HepG2 (cell line): ENCODE results near the gene CATSPERD. TPM values are rescaled to one million over a fixed set of nuclear protein-coding genes. Genes with fewer than 3 reads are reported as not detected.

Source experiments
- ATAC-seq: fragments of 200-7000 bp; cut with Tn5 transposase; 3 replicates; pipeline ENCODE4 v1.9.1; 2020; ENCODE audit warnings: mild to moderate bottlenecking, moderate library complexity
- BruUV-seq: library from RNA; stranded (reverse); fragments of 400-500 nt; replicated peaks from 2 replicates; lab custom pipeline; 2021; lab: Mats Ljungman, UMichigan
- CTCF ChIA-PET: fragments of 300-600 bp; formaldehyde crosslinking; extraction: SDS; loops from one replicate; lab custom pipeline; 2021; ENCODE audit warnings: low total read pairs, inconsistent platforms, low intra/inter-chr PET ratio; lab: Yijun Ruan, JAX
- POLR2A ChIA-PET: fragments of 350-600 bp; sonication (Branson Sonifier 250); formaldehyde crosslinking; loops from one replicate; lab custom pipeline; 2020; ENCODE audit warnings: antibody characterized with exemption, inconsistent platforms; lab: Yijun Ruan, JAX
- DNase-seq: peaks from one replicate; pipeline ENCODE4 v3.0.0-alpha.2; 2015; ENCODE audit warnings: low spot score
- FAIRE-seq: peaks from 3 replicates; lab custom pipeline; 2011; peaks lifted over from hg19 to GRCh38; lab: Jason Lieb, UNC
- H2AFZ ChIP-seq: one replicate; pipeline ENCODE4 v1.6.1; 2011; ENCODE audit warnings: low read length, inconsistent platforms
- H3K27ac ChIP-seq: fragments of 300-600 bp; 3 replicates; pipeline ENCODE4 v1.8.0; 2011; ENCODE audit warnings: mixed run types, mild to moderate bottlenecking, mixed read lengths, low read length, inconsistent platforms; ENCODE audit not compliant: insufficient read depth; ENCODE audit errors: extremely low read length
- H3K27me3 ChIP-seq, 2 experiments: fragments of 200-600 bp in 1 of 2; 2 replicates in 1 of 2; 3 replicates in 1 of 2; pipeline versions ENCODE4 v1.6.0 to v1.8.0; 2011; ENCODE audit warnings: low read length in 2 of 2, mild to moderate bottlenecking in 2 of 2, moderate library complexity in 2 of 2, inconsistent platforms in 1 of 2; ENCODE audit not compliant: insufficient read depth in 2 of 2, control insufficient read depth in 1 of 2
- H3K36me3 ChIP-seq, 2 experiments: fragments of 200-600 bp in 1 of 2; replicated peaks in 1 of 2; 2 replicates in 1 of 2; 3 replicates in 1 of 2; pipeline versions ENCODE4 v1.5.1 to v1.8.0; 2011; ENCODE audit warnings: low read length in 2 of 2, inconsistent platforms in 1 of 2; ENCODE audit not compliant: insufficient read depth in 2 of 2, control insufficient read depth in 1 of 2
- H3K4me1 ChIP-seq: 2 replicates; pipeline ENCODE4 v1.5.1; 2012; ENCODE audit warnings: low read length, inconsistent platforms; ENCODE audit not compliant: insufficient read depth
- H3K4me2 ChIP-seq: 2 replicates; pipeline ENCODE4 v1.6.0; 2011; ENCODE audit warnings: low read depth, low read length, inconsistent platforms
- H3K4me3 ChIP-seq, 3 experiments: fragments of 200-600 bp in 1 of 3; sonication (generic), shearing (Covaris generic) in 1 of 3; replicated peaks in 1 of 3; 2 replicates each; pipeline ENCODE4 v1.5.1; 2011 to 2016; ENCODE audit warnings: low read length in 3 of 3, inconsistent platforms in 2 of 3, low read depth in 2 of 3, mild to moderate bottlenecking in 2 of 3, control low read depth in 1 of 3, mixed read lengths in 1 of 3; ENCODE audit not compliant: insufficient read depth in 1 of 3
- H3K79me2 ChIP-seq: one replicate; pipeline ENCODE4 v1.6.1; 2011; ENCODE audit warnings: low read length, inconsistent platforms; ENCODE audit not compliant: insufficient read depth
- H3K9ac ChIP-seq: 2 replicates; pipeline ENCODE4 v1.6.0; 2011; ENCODE audit warnings: mild to moderate bottlenecking, low read depth, low read length, inconsistent platforms; ENCODE audit not compliant: insufficient read depth
- H3K9me3 ChIP-seq: 2 replicates; pipeline ENCODE4 v1.5.1; 2012; ENCODE audit warnings: mild to moderate bottlenecking, low read length
- H4K20me1 ChIP-seq: 2 replicates; pipeline ENCODE4 v1.6.0; 2011; ENCODE audit warnings: inconsistent platforms, mild to moderate bottlenecking, low read length, moderate library complexity; ENCODE audit not compliant: insufficient read depth
- ARID2 ChIP-seq: sonication (generic); formaldehyde crosslinking; IDR thresholded peaks from 2 replicates; pipeline ENCODE4 v1.8.1; 2022; ENCODE audit warnings: mild to moderate bottlenecking, missing genetic modification reagents, borderline replicate concordance
- ARNT ChIP-seq: fragments of 450-650 bp; IDR thresholded peaks from 2 replicates; pipeline ENCODE4 v1.6.1; 2017
- ARNTL ChIP-seq: sonication (generic); formaldehyde crosslinking; IDR thresholded peaks from 2 replicates; pipeline ENCODE4 v1.4.0; 2020; ENCODE audit warnings: mild to moderate bottlenecking, missing genetic modification reagents
- ATAD3A ChIP-seq: sonication (generic); formaldehyde crosslinking; IDR thresholded peaks from 2 replicates; pipeline ENCODE4 v1.4.0; 2020; ENCODE audit warnings: missing genetic modification reagents
- GABPB1 ChIP-seq: IDR thresholded peaks from 2 replicates; pipeline ENCODE4 v1.6.1; 2016; ENCODE audit warnings: mild to moderate bottlenecking, missing genetic modification reagents, moderate library complexity, missing compliant biosample characterization
- HNF1A ChIP-seq, 2 experiments: sonication (generic) in 1 of 2; formaldehyde crosslinking in 1 of 2; IDR thresholded peaks; 2 replicates each; pipeline versions ENCODE4 v1.4.0 to v1.6.1; 2016 to 2020; ENCODE audit warnings: borderline replicate concordance in 1 of 2, low read depth in 1 of 2, mild to moderate bottlenecking in 1 of 2, missing genetic modification reagents in 1 of 2
- KAT7 ChIP-seq: IDR thresholded peaks from 2 replicates; pipeline ENCODE4 v1.6.1; 2018; ENCODE audit warnings: borderline replicate concordance, missing compliant biosample characterization
- MATR3 ChIP-seq: sonication (generic); formaldehyde crosslinking; IDR thresholded peaks from 2 replicates; pipeline ENCODE4 v1.4.0; 2020; ENCODE audit warnings: missing genetic modification reagents
- PHF5A ChIP-seq: IDR thresholded peaks from one replicate; pipeline ENCODE4 v1.6.1; 2018; ENCODE audit warnings: low read depth, missing genetic modification reagents; ENCODE audit not compliant: unreplicated experiment
- RBM39 ChIP-seq: fragments of 200-400 bp; formaldehyde crosslinking; IDR thresholded peaks from one replicate; pipeline ENCODE4 v1.6.1; 2018; ENCODE audit warnings: antibody characterized with exemption, mild to moderate bottlenecking, low read depth, low read length; ENCODE audit not compliant: poor library complexity, severe bottlenecking
- ZBTB20 ChIP-seq: sonication (generic); formaldehyde crosslinking; IDR thresholded peaks from 2 replicates; pipeline ENCODE4 v1.8.1; 2023; ENCODE audit warnings: missing genetic modification reagents, low read depth, mild to moderate bottlenecking, borderline replicate concordance
- ZBTB44 ChIP-seq: sonication (generic); formaldehyde crosslinking; IDR thresholded peaks from 2 replicates; pipeline ENCODE4 v1.4.0; 2020; ENCODE audit warnings: missing genetic modification reagents
- ZBTB7B ChIP-seq: sonication (generic); formaldehyde crosslinking; IDR thresholded peaks from 2 replicates; pipeline ENCODE4 v1.4.0; 2020; ENCODE audit warnings: missing genetic modification reagents
- ZNF7 ChIP-seq: IDR thresholded peaks from 2 replicates; pipeline ENCODE4 v1.6.1; 2016; ENCODE audit warnings: missing biosample characterization, missing genetic modification reagents
- ZNF770 ChIP-seq: sonication (generic); formaldehyde crosslinking; IDR thresholded peaks from 2 replicates; pipeline ENCODE4 v1.5.0; 2020; ENCODE audit warnings: mild to moderate bottlenecking, missing genetic modification reagents
- ZNF800 ChIP-seq: sonication (generic); formaldehyde crosslinking; IDR thresholded peaks from 2 replicates; pipeline ENCODE4 v1.4.0; 2020; ENCODE audit warnings: missing genetic modification reagents
- WGBS: methylation state at CpG from one replicate; pipeline ENCODE4 v1.1.6; 2017; ENCODE audit warnings: low lambda C conversion rate; 5-methylcytosine and 5-hydroxymethylcytosine counted together
- in situ Hi-C: cut with HindIII; loops from 2 replicates; pipeline ENCODE4 v1.10.0; 2017; ENCODE audit warnings: low pct_unique_long_range_greater_than_20kb; ENCODE audit not compliant: extremely low pct_ligation_motif_present
- intact Hi-C: fragments of 100-400 bp; cut with micrococcal nuclease; formaldehyde crosslinking; loops from one replicate; pipeline ENCODE4 v1.10.0; 2022; ENCODE audit not compliant: unreplicated experiment
- polyA plus RNA-seq, 8 experiments: library from polyadenylated mRNA; depleted of rRNA in 3 of 8; stranded (reverse) in 7 of 8; unstranded in 1 of 8; fragments of >200 nt; fragmentation: Illumina TruSeq in 4 of 8; extraction: Trizol in 4 of 8; gene quantifications; 2 replicates each; pipeline versions ENCODE4 v1.2.1 to v1.2.3, GENCODE V29; 2011 to 2016; ENCODE audit warnings: low read depth in 4 of 8, missing spikeins in 1 of 8, mixed read lengths in 1 of 8; ENCODE audit not compliant: insufficient read depth in 1 of 8
- total RNA-seq, 5 experiments: library from RNA; depleted of rRNA; stranded (reverse); fragments of >200 nt; fragmentation: Illumina TruSeq; extraction: Trizol; gene quantifications; 2 replicates each; pipeline ENCODE4 v1.2.3, GENCODE V29; 2016; ENCODE audit warnings: low read depth in 1 of 5

Gene CATSPERD
- total and polyA plus RNA-seq, 2 of the 13 experiments (the other 11 are each of a cell fraction or from before 2014, with no cell fraction given) = 0.04 TPM; not detected in 1

- ATAC-seq = no peak
- Histone ChIP-seq H3K9me3 (no peaks in the 10 kb centered on the region), H3K9ac (no peak overlapping the region), H3K36me3 (no peaks in the 10 kb centered on the region), H3K4me1 (peaks cover 18% of the 10 kb centered on the region), H3K27ac (no peak overlapping the region), H3K27me3 (no peaks in the 10 kb centered on the region), H3K79me2 (no peaks in the 10 kb centered on the region), H3K4me3 (no peak overlapping the region), H2AFZ (no peak overlapping the region), H4K20me1 (no peaks in the 10 kb centered on the region), H3K4me2 (no peak overlapping the region)
- in situ Hi-C loops = no loop called here
- no peak for FAIRE-seq
- intact Hi-C loops = no loop called here
- CTCF ChIA-PET = no interaction called here
- no peak for DNase-seq
- POLR2A ChIA-PET = no interaction called here
- BruUV-seq = no TSS peak
- WGBS = 92% methylated on average over 4 of the region's 4 CpGs
- TF ChIP-seq ARNT = no peak
- TF ChIP-seq ZNF7 (CRISPR knock-in tag) = no peak
- TF ChIP-seq HNF1A (IDR thresholded peaks at IDR 0.05; ENCODE audit: low read depth) = no peak
- no peak for TF ChIP-seq HNF1A (CRISPR knock-in tag; IDR thresholded peaks at IDR 0.05; ENCODE audit: borderline replicate concordance)
- TF ChIP-seq ZNF770 (CRISPR knock-in tag) = no peak
- no peak for TF ChIP-seq PHF5A (CRISPR knock-in tag)
- TF ChIP-seq ARID2 = no peak
- TF ChIP-seq ATAD3A (CRISPR knock-in tag) = no peak
- TF ChIP-seq ZBTB20 (CRISPR knock-in tag) = no peak
- no peak for TF ChIP-seq RBM39
- TF ChIP-seq ARNTL = no peak
- no peak for TF ChIP-seq ZBTB44
- TF ChIP-seq MATR3 = no peak
- TF ChIP-seq ZBTB7B = no peak
- TF ChIP-seq ZNF800 (CRISPR knock-in tag) = no peak
- no peak for TF ChIP-seq GABPB1 (CRISPR knock-in tag)
- TF ChIP-seq KAT7 (CRISPR knock-in tag) = no peak
Measured at GRCh38 chr19:5811117-5811516, 90.7 kb downstream of the CATSPERD start.
